HG03571 (cell line): ENCODE data around the gene MED27.

ENCODE experiments used
- ATAC-seq: cut with Tn5 transposase; IDR thresholded peaks from one replicate; pipeline ENCODE4 v1.9.1; 2021; ENCODE audit not compliant: unreplicated experiment

MED27 gene

GRCh38 chr9:132000659-132001058 is 79.0 kb downstream of the MED27 start:
- ATAC-seq = no peak

GRCh38 chr9:131999692-132000551 is 79.7 kb downstream of the MED27 start:
- no peak for ATAC-seq

- ATAC-seq = no peak
Measured at GRCh38 chr9:131997779-131998178, 81.9 kb downstream of the MED27 start.

- no peak for ATAC-seq
Measured at GRCh38 chr9:131997076-131997475, 82.6 kb downstream of the MED27 start.

- ATAC-seq = no peak
Measured at GRCh38 chr9:131995382-131995781, 84.3 kb downstream of the MED27 start.

- ATAC-seq = no peak
Measured at GRCh38 chr9:131994364-131995125, 85.1 kb downstream of the MED27 start.

- no peak for ATAC-seq
Measured at GRCh38 chr9:131992906-131993657, 86.6 kb downstream of the MED27 start.

GRCh38 chr9:131987232-131987631 is 92.4 kb downstream of the MED27 start:
- ATAC-seq = no peak

- no peak for ATAC-seq
Measured at GRCh38 chr9:131986576-131986975, 93.1 kb downstream of the MED27 start.

GRCh38 chr9:131986089-131986488 is 93.6 kb downstream of the MED27 start:
- ATAC-seq = no peak

- no peak for ATAC-seq
Measured at GRCh38 chr9:131984564-131984963, 95.1 kb downstream of the MED27 start.

- ATAC-seq = no peak
Measured at GRCh38 chr9:131982671-131983239, 96.9 kb downstream of the MED27 start.

GRCh38 chr9:131982102-131982501 is 97.6 kb downstream of the MED27 start:
- ATAC-seq = no peak

GRCh38 chr9:131981116-131981776 is 98.4 kb downstream of the MED27 start:
- no peak for ATAC-seq

GRCh38 chr9:131980267-131981016 is 99.2 kb downstream of the MED27 start:
- ATAC-seq = no peak

GRCh38 chr9:131977109-131977838 is 102.4 kb downstream of the MED27 start:
- no peak for ATAC-seq

- no peak for ATAC-seq
Measured at GRCh38 chr9:131976157-131977108, 103.2 kb downstream of the MED27 start.

- no peak for ATAC-seq
Measured at GRCh38 chr9:131972889-131973288, 106.8 kb downstream of the MED27 start.
